ENCODE measurements around the gene SNX32.

The SNX32 gene

DNA sequence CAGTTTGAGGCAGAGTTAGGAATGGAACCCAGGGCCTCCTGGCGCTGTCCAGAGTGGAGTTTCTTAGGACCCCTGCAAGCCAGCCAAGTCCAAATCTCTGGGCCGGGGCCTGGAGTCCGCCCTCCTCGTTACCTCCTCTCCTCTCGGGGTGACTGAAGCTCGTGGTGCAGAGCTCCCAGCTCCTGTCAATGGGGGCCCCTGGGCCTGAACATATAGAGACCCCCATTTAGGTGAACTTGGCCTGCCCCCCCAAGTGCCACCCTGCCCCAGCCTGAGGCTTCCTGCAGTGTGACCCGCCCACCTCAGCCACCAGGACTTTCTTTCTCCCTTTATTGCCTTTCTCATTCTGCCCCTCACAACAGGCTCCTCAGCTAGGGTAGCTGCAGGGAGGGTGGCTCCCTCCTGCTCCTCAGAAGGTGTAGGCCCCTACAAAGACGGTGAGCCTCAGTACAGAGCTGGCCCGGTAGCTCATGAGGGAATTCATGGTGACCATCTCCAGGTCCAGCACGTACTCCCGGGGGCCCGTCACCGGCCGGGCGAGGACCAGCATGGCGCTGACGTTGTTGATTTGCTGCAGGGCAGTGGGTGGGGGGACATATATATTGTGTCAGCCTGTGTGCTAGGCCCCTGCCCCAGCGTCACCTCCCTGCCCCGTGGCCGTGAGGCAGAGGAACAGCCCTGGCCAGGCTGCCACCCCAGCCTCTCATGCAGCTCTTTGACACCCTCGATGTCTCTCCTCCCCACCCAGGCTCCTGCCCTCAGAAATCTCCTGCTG, 32.9 kb downstream of the SNX32 start:
- Histone ChIP-seq H3K9me3 (ENCODE audit: insufficient read depth, low read depth, low read length) (no peaks in the 10 kb centered on the region), H3K9me2 (replicated peaks; ENCODE audit: low read depth, low read length) (no peaks in the 10 kb centered on the region), H3F3A (ENCODE audit: low read depth) (no peaks in the 10 kb centered on the region), H3K36me3 (ENCODE audit: insufficient read depth, low read length) (peaks cover 25% of the 10 kb centered on the region; the same call in 1 of the 2 replicates), H3K79me2 (ENCODE audit: insufficient read depth, low read length) (peaks cover 36% of the 10 kb centered on the region), H3K4me2 (ENCODE audit: low read depth, low read length, poor library complexity, severe bottlenecking) (no peak overlapping the region), H3K9ac (ENCODE audit: low read depth, low read length, poor library complexity, severe bottlenecking) (no peak overlapping the region), H2AFZ (ENCODE audit: low read length) (no peak overlapping the region), H4K20me1 (ENCODE audit: insufficient read depth, low read length, poor library complexity, severe bottlenecking) (peaks cover 17% of the 10 kb centered on the region), H3K27me3 (ENCODE audit: insufficient read depth, low read length, poor library complexity, severe bottlenecking) (no peaks in the 10 kb centered on the region), H3K4me3 (ENCODE audit: low read length, poor library complexity, severe bottlenecking) (no peak overlapping the region), H3K4me1 (ENCODE audit: insufficient read depth, low read length, poor library complexity, severe bottlenecking) (peaks cover 32% of the 10 kb centered on the region)
- TF ChIP-seq CTCF (conservative IDR thresholded peaks at IDR 0.05; ENCODE audit: low read length), result no peak

DNA sequence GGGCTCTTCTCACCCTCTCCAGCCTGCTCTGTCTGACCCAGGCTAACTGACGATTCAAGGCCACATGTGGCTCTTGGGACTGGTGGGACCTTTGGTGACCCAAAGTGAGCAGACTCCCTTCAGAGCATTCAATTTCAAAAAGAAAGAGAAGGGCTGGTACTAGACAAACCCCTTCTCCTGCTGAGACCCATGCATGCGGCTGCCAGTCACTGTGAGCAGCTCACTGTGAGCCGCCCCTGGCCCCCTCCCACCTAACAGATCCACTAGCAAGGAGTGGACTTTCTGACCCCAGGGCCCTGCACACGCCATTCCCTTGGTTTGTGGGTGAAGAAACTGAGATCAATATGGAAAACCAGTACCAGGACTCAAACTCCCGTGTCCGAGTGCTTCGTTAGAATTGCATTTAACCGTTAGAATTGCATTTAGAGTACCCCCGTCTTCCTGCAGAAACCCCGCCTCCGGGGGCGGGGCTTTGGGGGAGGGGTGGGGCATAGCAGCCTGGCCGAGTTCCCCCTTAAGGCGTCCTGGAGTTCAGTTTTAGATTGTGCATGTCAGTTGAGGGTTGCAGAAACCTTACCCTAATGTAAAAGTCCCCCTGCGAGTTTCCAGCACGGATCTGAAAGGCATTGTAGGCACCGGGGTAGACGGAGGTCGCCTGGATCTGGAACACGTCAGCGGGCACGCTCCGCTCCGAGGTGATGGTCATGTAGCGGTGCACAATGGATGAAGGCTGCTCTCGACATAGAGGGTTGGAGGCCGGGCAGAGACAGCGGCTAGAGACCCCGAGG, 33.7 kb downstream of the SNX32 start:
- Histone ChIP-seq H4K20me1 (ENCODE audit: insufficient read depth, low read length, poor library complexity, severe bottlenecking) (peaks cover 9% of the 10 kb centered on the region), H3K9me2 (replicated peaks; ENCODE audit: low read depth, low read length) (no peaks in the 10 kb centered on the region), H3K9ac (ENCODE audit: low read depth, low read length, poor library complexity, severe bottlenecking) (no peak overlapping the region), H3K4me2 (ENCODE audit: low read depth, low read length, poor library complexity, severe bottlenecking) (no peak overlapping the region), H2AFZ (ENCODE audit: low read length) (no peak overlapping the region), H3K79me2 (ENCODE audit: insufficient read depth, low read length) (peaks cover 28% of the 10 kb centered on the region), H3K4me1 (ENCODE audit: insufficient read depth, low read length, poor library complexity, severe bottlenecking) (peaks cover 29% of the 10 kb centered on the region), H3F3A (ENCODE audit: low read depth) (no peaks in the 10 kb centered on the region), H3K9me3 (ENCODE audit: insufficient read depth, low read depth, low read length) (no peaks in the 10 kb centered on the region), H3K27me3 (ENCODE audit: insufficient read depth, low read length, poor library complexity, severe bottlenecking) (no peaks in the 10 kb centered on the region), H3K4me3 (ENCODE audit: low read length, poor library complexity, severe bottlenecking) (no peak overlapping the region), H3K36me3 (ENCODE audit: insufficient read depth, low read length) (peaks cover 25% of the 10 kb centered on the region; the same call in 1 of the 2 replicates)
- TF ChIP-seq CTCF (conservative IDR thresholded peaks at IDR 0.05; ENCODE audit: low read length), result no peak
- no peak for TF ChIP-seq EZH2phosphoT487 (IDR thresholded peaks at IDR 0.05; ENCODE audit: borderline replicate concordance)

DNA sequence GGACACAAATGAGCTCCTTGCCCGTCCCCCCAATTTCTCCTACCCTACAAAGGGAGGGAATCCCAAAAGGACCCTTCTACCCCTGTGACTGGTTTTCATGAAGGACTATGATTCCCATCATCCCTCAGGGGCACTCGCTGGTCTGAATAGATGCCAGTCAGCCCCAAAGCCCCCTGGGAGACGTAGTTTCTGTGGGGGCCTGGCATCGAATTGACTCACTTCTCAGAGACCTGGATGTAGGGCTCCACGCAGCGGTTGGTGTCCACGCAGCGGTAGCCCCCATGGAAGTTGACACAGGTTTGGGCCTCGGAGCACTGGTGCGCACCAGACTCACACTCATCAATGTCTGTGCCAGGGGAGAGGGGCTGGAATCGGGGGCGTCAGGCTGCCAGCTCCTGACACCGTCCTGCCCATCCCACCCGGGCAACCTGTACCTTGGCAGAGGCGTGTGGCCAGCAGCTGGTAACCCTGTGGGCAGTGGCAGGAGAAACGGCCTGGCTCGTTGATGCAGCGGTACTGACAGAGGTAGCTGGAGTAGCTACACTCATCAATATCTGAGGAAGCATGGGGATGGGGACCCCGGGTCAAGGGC, 34.4 kb downstream of the SNX32 start:
- no peak overlapping the region for H3K4me3 ChIP-seq (ENCODE audit: low read length, poor library complexity, severe bottlenecking)
- H3K4me2 ChIP-seq (ENCODE audit: low read depth, low read length, poor library complexity, severe bottlenecking), result no peak overlapping the region
- H3F3A ChIP-seq (ENCODE audit: low read depth), result no peaks in the 10 kb centered on the region
- H3K4me1 ChIP-seq (ENCODE audit: insufficient read depth, low read length, poor library complexity, severe bottlenecking), result peaks cover 32% of the 10 kb centered on the region
- H2AFZ ChIP-seq (ENCODE audit: low read length), result no peak overlapping the region
- no peaks in the 10 kb centered on the region for H3K27me3 ChIP-seq (ENCODE audit: insufficient read depth, low read length, poor library complexity, severe bottlenecking)
- no peak overlapping the region for H3K9ac ChIP-seq (ENCODE audit: low read depth, low read length, poor library complexity, severe bottlenecking)
- TF ChIP-seq CTCF (conservative IDR thresholded peaks at IDR 0.05; ENCODE audit: low read length), result no peak
- H3K9me3 ChIP-seq (ENCODE audit: insufficient read depth, low read depth, low read length), result no peaks in the 10 kb centered on the region
- H4K20me1 ChIP-seq (ENCODE audit: insufficient read depth, low read length, poor library complexity, severe bottlenecking), result peaks cover 4% of the 10 kb centered on the region
- H3K79me2 ChIP-seq (ENCODE audit: insufficient read depth, low read length), result peaks cover 21% of the 10 kb centered on the region; the same call in 1 of the 2 replicates
- peaks cover 24% of the 10 kb centered on the region; the same call in 1 of the 2 replicates for H3K36me3 ChIP-seq (ENCODE audit: insufficient read depth, low read length)
- H3K9me2 ChIP-seq (replicated peaks; ENCODE audit: low read depth, low read length), result no peaks in the 10 kb centered on the region
